Suprapubic skin (tissue), 3 donors: ENCODE data around the gene S100A12.
"Not testable (repeated sequence)": the region's sequence is repeated elsewhere in the genome, so short reads cannot be mapped to it uniquely, and the experiment has no call there.

ENCODE experiments used
- CTCF ChIP-seq, 2 donors: fragments of 200-600 bp in 1 of 2; fragments of 450-650 bp in 1 of 2; sonication (generic) in 1 of 2; IDR thresholded peaks; one replicate each; pipeline ENCODE4 v1.5.1; 2016 to 2019; ENCODE audit warnings: antibody characterized with exemption in 2 of 2, mild to moderate bottlenecking in 1 of 2, moderate library complexity in 1 of 2
- EP300 ChIP-seq: sonication (generic); formaldehyde crosslinking; IDR thresholded peaks from one replicate; pipeline ENCODE4 v1.6.1; 2017; ENCODE audit warnings: antibody characterized with exemption
- POLR2A ChIP-seq, 2 donors: fragments of 450-650 bp; IDR thresholded peaks; one replicate each; pipeline ENCODE4 v1.6.1; 2017; ENCODE audit warnings: antibody characterized with exemption in 2 of 2, mild to moderate bottlenecking in 2 of 2, moderate library complexity in 2 of 2

- not testable (repeated sequence) for TF ChIP-seq POLR2A (IDR thresholded peaks at IDR 0.05); EP300; CTCF (IDR thresholded peaks at IDR 0.05)
These were observed 38.5 kb upstream of the S100A12 start for GRCh38 chr1:153413961-153414360.
